ENCODE data around the gene ADGRD1.
"Not testable (repeated sequence)": the region's sequence is repeated elsewhere in the genome, so short reads cannot be mapped to it uniquely, and the experiment has no call there.

The ADGRD1 gene

GRCh38 chr12:130953771-130954543 is at the start of gene ADGRD1:
ADGRD1 (plus strand) TSS chr12:130953907; CDS start chr12:130954466, 559 bp downstream.
- ATAC-seq (ENCODE audit: insufficient read depth, low read depth) (no peak), DNase-seq (no peak)
- peaks cover 2% of the 10 kb centered on the region for H3K27me3 ChIP-seq (ENCODE audit: insufficient read depth, low read length, poor library complexity)

GRCh38 chr12:130904064-130904463 is 49.6 kb upstream of the ADGRD1 start:
- no peaks in the 10 kb centered on the region for H3K79me2 ChIP-seq (ENCODE audit: insufficient read depth, low read length)
- H3K4me1 ChIP-seq (ENCODE audit: insufficient read depth, low read length): no peaks in the 10 kb centered on the region
- ATAC-seq (ENCODE audit: insufficient read depth, low read depth) (no peak), DNase-seq (no peak)
- no peak overlapping the region for H3K9ac ChIP-seq (ENCODE audit: low read depth, low read length)
- no peak overlapping the region for H3K4me3 ChIP-seq (ENCODE audit: low read depth in 1 of 2, low read length in 2 of 2)
- H3K9me3 ChIP-seq (ENCODE audit: insufficient read depth, low read length, severe bottlenecking): peaks cover 2% of the 10 kb centered on the region
- H3K36me3 ChIP-seq (ENCODE audit: insufficient read depth, low read length): no peaks in the 10 kb centered on the region
- no peak overlapping the region for H3K4me2 ChIP-seq (ENCODE audit: insufficient read depth, low read length)
- H2AFZ ChIP-seq (ENCODE audit: low read depth, low read length): no peak overlapping the region
- H4K20me1 ChIP-seq (ENCODE audit: insufficient read depth, low read length): no peaks in the 10 kb centered on the region
- no peak overlapping the region for H3K27ac ChIP-seq (ENCODE audit: low read length)
- TF ChIP-seq EZH2 (IDR thresholded peaks at IDR 0.05; ENCODE audit: borderline replicate concordance, low read depth, low read length, severe bottlenecking): no peak
- no peak for TF ChIP-seq CTCF (IDR thresholded peaks at IDR 0.05; ENCODE audit: borderline replicate concordance, extremely low read depth, low read length, poor library complexity, severe bottlenecking)
- H3K27me3 ChIP-seq (ENCODE audit: insufficient read depth, low read length, poor library complexity): no peaks in the 10 kb centered on the region

More at GRCh38 chr12:130953771-130954543, at the start of gene ADGRD1:
- Histone ChIP-seq H2AFZ (ENCODE audit: low read depth, low read length) (no peak within 1 kb of the TSS), H3K4me1 (ENCODE audit: insufficient read depth, low read length) (no peaks in the 10 kb centered on the region), H3K79me2 (ENCODE audit: insufficient read depth, low read length) (no peaks in the 10 kb centered on the region), H3K4me3 (ENCODE audit: low read depth in 1 of 2, low read length in 2 of 2) (no peak within 1 kb of the TSS), H3K9me3 (ENCODE audit: insufficient read depth, low read length, severe bottlenecking) (no peaks in the 10 kb centered on the region), H3K4me2 (ENCODE audit: insufficient read depth, low read length) (no peak within 1 kb of the TSS), H4K20me1 (ENCODE audit: insufficient read depth, low read length) (no peaks in the 10 kb centered on the region), H3K27ac (ENCODE audit: low read length) (no peak within 1 kb of the TSS), H3K9ac (ENCODE audit: low read depth, low read length) (no peak within 1 kb of the TSS), H3K36me3 (ENCODE audit: insufficient read depth, low read length) (no peaks in the 10 kb centered on the region)
- TF ChIP-seq CTCF (IDR thresholded peaks at IDR 0.05; ENCODE audit: borderline replicate concordance, extremely low read depth, low read length, poor library complexity, severe bottlenecking) (no peak), EZH2 (IDR thresholded peaks at IDR 0.05; ENCODE audit: borderline replicate concordance, low read depth, low read length, severe bottlenecking) (no peak)

GRCh38 chr12:130904936-130905455 is 48.7 kb upstream of the ADGRD1 start:
- DNase-seq; H3K4me3 ChIP-seq (ENCODE audit: low read depth in 1 of 2, low read length in 2 of 2); H3K27ac ChIP-seq (ENCODE audit: low read length); H3K36me3 ChIP-seq (ENCODE audit: insufficient read depth, low read length); H2AFZ ChIP-seq (ENCODE audit: low read depth, low read length); ATAC-seq (ENCODE audit: insufficient read depth, low read depth); H3K4me1 ChIP-seq (ENCODE audit: insufficient read depth, low read length); H3K9ac ChIP-seq (ENCODE audit: low read depth, low read length); H3K79me2 ChIP-seq (ENCODE audit: insufficient read depth, low read length); H3K4me2 ChIP-seq (ENCODE audit: insufficient read depth, low read length); H3K27me3 ChIP-seq (ENCODE audit: insufficient read depth, low read length, poor library complexity); H3K9me3 ChIP-seq (ENCODE audit: insufficient read depth, low read length, severe bottlenecking); H4K20me1 ChIP-seq (ENCODE audit: insufficient read depth, low read length): not testable (repeated sequence)

GRCh38 chr12:130909111-130909510 is 44.6 kb upstream of the ADGRD1 start:
- Histone ChIP-seq H3K79me2 (ENCODE audit: insufficient read depth, low read length) (no peaks in the 10 kb centered on the region), H3K4me1 (ENCODE audit: insufficient read depth, low read length) (no peaks in the 10 kb centered on the region), H3K9ac (ENCODE audit: low read depth, low read length) (no peak overlapping the region), H3K36me3 (ENCODE audit: insufficient read depth, low read length) (no peaks in the 10 kb centered on the region), H2AFZ (ENCODE audit: low read depth, low read length) (no peak overlapping the region), H3K27me3 (ENCODE audit: insufficient read depth, low read length, poor library complexity) (no peaks in the 10 kb centered on the region), H3K27ac (ENCODE audit: low read length) (no peak overlapping the region), H3K4me3 (ENCODE audit: low read depth in 1 of 2, low read length in 2 of 2) (no peak overlapping the region), H4K20me1 (ENCODE audit: insufficient read depth, low read length) (no peaks in the 10 kb centered on the region), H3K4me2 (ENCODE audit: insufficient read depth, low read length) (no peak overlapping the region), H3K9me3 (ENCODE audit: insufficient read depth, low read length, severe bottlenecking) (peaks cover 17% of the 10 kb centered on the region)
- no peak for TF ChIP-seq EZH2 (IDR thresholded peaks at IDR 0.05; ENCODE audit: borderline replicate concordance, low read depth, low read length, severe bottlenecking)
- TF ChIP-seq CTCF (IDR thresholded peaks at IDR 0.05; ENCODE audit: borderline replicate concordance, extremely low read depth, low read length, poor library complexity, severe bottlenecking): no peak
- ATAC-seq (ENCODE audit: insufficient read depth, low read depth): no peak
- no peak for DNase-seq

Measured in DND-41 (cell line).